Neuronal stem cell (in vitro differentiated cells): ENCODE measurements around the gene S100P.

Experiments
- DNase-seq: peaks from one replicate; pipeline ENCODE4 v3.0.0-alpha.2; 2013; ENCODE audit warnings: low spot score
- H2AFZ ChIP-seq: one replicate; pipeline ENCODE4 v1.6.1; 2013; ENCODE audit warnings: mild to moderate bottlenecking, low read length, inconsistent platforms
- H2AK5ac ChIP-seq: 2 replicates; pipeline ENCODE4 v1.6.1; 2013; ENCODE audit warnings: low read depth, mild to moderate bottlenecking, inconsistent platforms, low read length, moderate library complexity, mixed read lengths
- H2BK120ac ChIP-seq: 2 replicates; pipeline ENCODE4 v1.6.1; 2013; ENCODE audit warnings: low read depth, mild to moderate bottlenecking, inconsistent platforms, low read length, moderate library complexity, mixed read lengths
- H2BK12ac ChIP-seq: one replicate; pipeline ENCODE4 v1.6.1; 2013; ENCODE audit warnings: low read length, inconsistent platforms
- H2BK15ac ChIP-seq: 2 replicates; pipeline ENCODE4 v1.6.1; 2013; ENCODE audit warnings: mild to moderate bottlenecking, low read length, inconsistent platforms, mixed read lengths
- H2BK5ac ChIP-seq: one replicate; pipeline ENCODE4 v1.6.1; 2013; ENCODE audit warnings: inconsistent platforms, mild to moderate bottlenecking, low read length, moderate library complexity
- H3K14ac ChIP-seq: one replicate; pipeline ENCODE4 v1.6.1; 2013; ENCODE audit warnings: low read length, inconsistent platforms
- H3K18ac ChIP-seq: 2 replicates; pipeline ENCODE4 v1.6.1; 2013; ENCODE audit warnings: low read length, inconsistent platforms
- H3K23ac ChIP-seq: 2 replicates; pipeline ENCODE4 v1.6.1; 2013; ENCODE audit warnings: low read depth, mild to moderate bottlenecking, mixed read lengths, low read length, inconsistent platforms; ENCODE audit not compliant: poor library complexity
- H3K27ac ChIP-seq: replicated peaks from 3 replicates; pipeline ENCODE4 v1.5.1; 2013; ENCODE audit warnings: low read length, inconsistent platforms
- H3K27me3 ChIP-seq, 3 experiments: 2 replicates each; pipeline ENCODE4 v1.6.1; 2013; ENCODE audit warnings: low read length in 3 of 3, mild to moderate bottlenecking in 2 of 3, inconsistent platforms in 1 of 3, low read depth in 1 of 3, mixed read lengths in 1 of 3, moderate library complexity in 1 of 3; ENCODE audit not compliant: control insufficient read depth in 3 of 3, insufficient read depth in 3 of 3
- H3K36me3 ChIP-seq, 2 donors: replicated peaks in 1 of 2; 2 replicates each; pipeline ENCODE4 v1.6.1; 2013; ENCODE audit warnings: low read length in 2 of 2; ENCODE audit not compliant: control insufficient read depth in 2 of 2, insufficient read depth in 2 of 2
- H3K4ac ChIP-seq: 2 replicates; pipeline ENCODE4 v1.6.1; 2013; ENCODE audit warnings: inconsistent platforms, mild to moderate bottlenecking, low read length, moderate library complexity
- H3K4me1 ChIP-seq, 2 donors: 1 replicate in 1 of 2; 2 replicates in 1 of 2; pipeline ENCODE4 v1.6.1; 2013; ENCODE audit warnings: low read length in 2 of 2, low read depth in 1 of 2; ENCODE audit not compliant: control insufficient read depth in 2 of 2, insufficient read depth in 1 of 2
- H3K4me2 ChIP-seq: one replicate; pipeline ENCODE4 v1.6.1; 2013; ENCODE audit warnings: mild to moderate bottlenecking, low read length, inconsistent platforms; ENCODE audit not compliant: insufficient read depth, poor library complexity, severe bottlenecking
- H3K4me3 ChIP-seq, 2 donors: 2 replicates each; pipeline ENCODE4 v1.5.1; 2013; ENCODE audit warnings: low read length in 2 of 2, mild to moderate bottlenecking in 2 of 2, inconsistent platforms in 1 of 2, moderate library complexity in 1 of 2
- H3K79me1 ChIP-seq: one replicate; pipeline ENCODE4 v1.6.1; 2013; ENCODE audit warnings: low read depth, mild to moderate bottlenecking, inconsistent platforms, low read length, moderate library complexity
- H3K9ac ChIP-seq: one replicate; pipeline ENCODE4 v1.6.1; 2013; ENCODE audit warnings: mild to moderate bottlenecking, low read depth, low read length, inconsistent platforms; ENCODE audit not compliant: poor library complexity
- H3K9me3 ChIP-seq, 2 donors: replicated peaks in 1 of 2; 2 replicates each; pipeline versions ENCODE3 to v1.6.1; 2013; ENCODE audit warnings: low read length in 2 of 2, mild to moderate bottlenecking in 2 of 2, inconsistent platforms in 1 of 2, low read depth in 1 of 2, mixed read lengths in 1 of 2, moderate library complexity in 1 of 2; ENCODE audit not compliant: control insufficient read depth in 2 of 2, insufficient read depth in 1 of 2
- H4K8ac ChIP-seq: one replicate; pipeline ENCODE4 v1.6.1; 2013; ENCODE audit warnings: low read depth, mild to moderate bottlenecking, inconsistent platforms, low read length, moderate library complexity
- H4K91ac ChIP-seq: one replicate; pipeline ENCODE4 v1.6.1; 2013; ENCODE audit warnings: low read length, low read depth, mild to moderate bottlenecking, inconsistent platforms; ENCODE audit not compliant: poor library complexity
- WGBS, 2 donors: extraction: QIAGEN DNeasy Blood & Tissue Kit; methylation state at CpG; one replicate each; pipeline ENCODE4 v1.1.7; 2013; ENCODE audit warnings: missing lambda C conversion rate in 2 of 2, mixed read lengths in 1 of 2; ENCODE audit not compliant: insufficient read length in 2 of 2, insufficient replicate concordance in 1 of 2; ENCODE audit errors: extremely low coverage in 2 of 2; 5-methylcytosine and 5-hydroxymethylcytosine counted together

S100P gene

DNA sequence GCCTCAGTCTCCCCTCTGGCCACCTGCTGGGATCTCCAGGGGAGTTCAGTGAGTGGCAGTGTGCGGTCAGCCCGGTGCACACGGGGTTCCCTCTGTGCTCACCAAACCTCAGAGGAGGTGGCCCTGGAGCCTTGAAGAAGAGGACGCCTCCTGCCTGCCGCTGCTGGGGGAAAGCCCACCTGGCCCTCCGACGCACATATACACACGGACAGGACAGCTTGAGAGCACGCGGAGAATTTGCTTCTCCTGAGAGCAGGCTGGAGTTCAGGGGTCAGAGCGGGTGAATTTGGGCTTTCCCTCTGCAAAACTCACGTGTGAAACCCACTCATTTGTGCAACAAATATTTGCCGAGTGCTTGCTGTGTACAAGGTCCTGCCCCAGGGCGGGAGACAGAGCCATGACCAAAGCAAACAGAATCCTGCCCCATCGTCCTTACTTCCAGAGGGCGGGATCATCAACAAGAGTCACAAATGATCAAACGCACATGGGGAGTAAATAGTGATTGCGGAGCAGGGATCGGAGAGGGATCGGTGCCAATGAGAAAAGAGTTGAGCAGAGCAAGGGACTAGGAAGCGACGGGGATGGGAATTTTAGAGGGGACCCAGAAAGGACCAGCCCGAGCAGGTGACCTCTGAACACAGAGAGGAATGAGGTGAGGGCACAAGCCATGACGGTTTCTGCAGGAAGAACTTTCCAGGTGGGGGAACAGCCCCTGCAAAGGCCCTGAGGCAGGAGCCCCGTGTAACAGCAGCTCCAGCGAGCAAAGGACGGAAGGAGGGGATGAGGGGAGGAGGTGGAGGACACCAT is 39.9 kb downstream of the S100P start:
- H3K9me3 ChIP-seq, result no peaks in the 10 kb centered on the region
- no peak for DNase-seq
- WGBS, 2 donors, result no CpG with 5 or more reads among the region's 27 CpGs

DNA sequence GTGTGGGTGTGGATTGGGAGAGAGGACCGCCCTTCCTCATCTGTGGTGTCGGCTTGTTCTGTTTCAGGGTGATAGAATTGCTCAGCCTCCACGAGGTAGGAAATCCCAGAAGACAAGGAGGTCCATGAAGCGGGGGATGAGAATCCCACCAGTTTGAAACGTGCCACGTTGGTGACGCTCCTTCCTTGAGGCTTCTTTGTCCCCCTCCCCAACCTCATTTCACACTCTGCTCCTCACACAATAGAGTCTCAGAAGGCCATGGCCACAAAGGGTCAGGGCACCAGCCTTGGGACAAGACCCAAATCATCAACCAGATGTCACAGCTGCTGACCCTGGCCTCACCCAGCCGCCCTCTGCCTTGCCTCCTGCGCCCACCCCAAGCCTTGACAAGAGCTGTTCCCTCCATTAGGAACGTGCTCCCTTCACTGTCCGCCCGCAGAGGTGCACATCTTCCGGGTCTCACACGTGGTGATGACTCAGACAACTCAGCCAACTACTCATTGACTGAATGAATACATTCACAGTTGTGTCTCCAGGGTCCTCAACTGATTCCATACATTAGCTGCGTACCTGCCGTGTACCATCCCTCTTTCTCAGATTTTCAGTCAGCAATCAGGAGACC is 40.6 kb downstream of the S100P start:
- WGBS, 2 donors, result no CpG with 5 or more reads among the region's 16 CpGs

More for the DNA sequence above, 39.9 kb downstream of the S100P start:
- H4K91ac ChIP-seq, result no peak overlapping the region
- H2BK120ac ChIP-seq, result peak overlapping the region; percentile 26
- peak overlapping the region; percentile 64 for H2BK15ac ChIP-seq
- H2AFZ ChIP-seq, result no peak overlapping the region
- H2AK5ac ChIP-seq, result peak overlapping the region; percentile 84
- no peaks in the 10 kb centered on the region for H3K36me3 ChIP-seq
- no peak overlapping the region for H2BK5ac ChIP-seq
- no peak overlapping the region for H3K27ac ChIP-seq
- peaks cover 0 to 8% of the 10 kb centered on the region in 2 donors for H3K4me1 ChIP-seq
- peak overlapping the region; percentile 49 for H3K14ac ChIP-seq
- H3K18ac ChIP-seq, result peak overlapping the region; percentile 53
- H3K79me1 ChIP-seq, result no peaks in the 10 kb centered on the region
- peak overlapping the region; percentile 40 for H3K23ac ChIP-seq
- peak overlapping the region; percentile 31 for H4K8ac ChIP-seq
- no peak overlapping the region for H3K4ac ChIP-seq
- peak overlapping the region; percentile 51 for H2BK12ac ChIP-seq
- H3K9ac ChIP-seq, result no peak overlapping the region
- H3K27me3 ChIP-seq, result peaks cover 0 to 3% (median 0%) of the 10 kb centered on the region in 3 experiments
- no peak overlapping the region for H3K4me2 ChIP-seq
- H3K4me3 ChIP-seq, result no peak overlapping the region

DNA sequence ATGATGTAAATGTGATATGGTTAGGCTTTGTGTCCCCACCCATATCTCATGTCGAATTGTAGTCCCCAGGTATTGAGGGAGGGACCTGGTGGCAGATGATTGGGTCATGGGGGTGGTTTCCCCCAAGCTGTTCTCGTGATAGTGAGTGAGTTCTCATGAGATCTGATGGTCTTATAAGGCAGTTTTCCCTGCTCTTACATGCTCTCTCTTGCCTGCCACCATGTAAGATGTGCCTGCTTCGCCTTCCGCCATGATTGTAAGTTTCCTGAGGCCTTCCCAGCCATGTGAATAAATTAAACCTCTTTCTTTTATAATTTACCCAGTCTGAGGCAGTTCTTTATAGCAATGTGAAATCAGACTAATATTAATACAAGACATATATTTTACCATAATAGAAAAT is 46.2 kb downstream of the S100P start:
- Histone ChIP-seq H2BK120ac (no peak overlapping the region), H3K14ac (no peak overlapping the region), H2AK5ac (no peak overlapping the region), H4K8ac (no peak overlapping the region), H3K27me3 (no peaks in the 10 kb centered on the region), H4K91ac (no peak overlapping the region), H3K4me2 (no peak overlapping the region), H3K9me3 (no peaks in the 10 kb centered on the region), H2BK5ac (no peak overlapping the region), H3K27ac (no peak overlapping the region), H2BK15ac (no peak overlapping the region), H3K4me3 (no peak overlapping the region), H2AFZ (no peak overlapping the region), H3K79me1 (no peaks in the 10 kb centered on the region), H3K36me3 (no peaks in the 10 kb centered on the region), H3K9ac (no peak overlapping the region), H2BK12ac (no peak overlapping the region), H3K4ac (no peak overlapping the region), H3K18ac (no peak overlapping the region), H3K23ac (no peak overlapping the region), H3K4me1 (no peaks in the 10 kb centered on the region)
- DNase-seq, result no peak
- WGBS, 2 donors, result no CpG with 5 or more reads among the region's 4 CpGs

More for the DNA sequence above, 40.6 kb downstream of the S100P start:
- Histone ChIP-seq H3K4me1 (peaks cover 0 to 6% of the 10 kb centered on the region in 2 donors), H3K9me3 (no peaks in the 10 kb centered on the region), H3K18ac (peak overlapping the region; percentile 53), H3K27me3 (peaks cover 0 to 3% (median 0%) of the 10 kb centered on the region in 3 experiments), H2BK12ac (peak overlapping the region; percentile 51), H3K23ac (peak overlapping the region; percentile 10), H4K91ac (no peak overlapping the region), H3K79me1 (no peaks in the 10 kb centered on the region), H3K9ac (no peak overlapping the region), H3K4me2 (no peak overlapping the region), H2BK120ac (no peak overlapping the region), H2BK5ac (no peak overlapping the region), H3K14ac (peak overlapping the region; percentile 49), H4K8ac (peak overlapping the region; percentile 31), H3K4ac (no peak overlapping the region), H2AK5ac (peak overlapping the region; percentile 84), H3K4me3 (no peak overlapping the region), H2AFZ (no peak overlapping the region), H2BK15ac (peak overlapping the region; percentile 64), H3K36me3 (no peaks in the 10 kb centered on the region), H3K27ac (no peak overlapping the region)
- DNase-seq, result no peak

DNA sequence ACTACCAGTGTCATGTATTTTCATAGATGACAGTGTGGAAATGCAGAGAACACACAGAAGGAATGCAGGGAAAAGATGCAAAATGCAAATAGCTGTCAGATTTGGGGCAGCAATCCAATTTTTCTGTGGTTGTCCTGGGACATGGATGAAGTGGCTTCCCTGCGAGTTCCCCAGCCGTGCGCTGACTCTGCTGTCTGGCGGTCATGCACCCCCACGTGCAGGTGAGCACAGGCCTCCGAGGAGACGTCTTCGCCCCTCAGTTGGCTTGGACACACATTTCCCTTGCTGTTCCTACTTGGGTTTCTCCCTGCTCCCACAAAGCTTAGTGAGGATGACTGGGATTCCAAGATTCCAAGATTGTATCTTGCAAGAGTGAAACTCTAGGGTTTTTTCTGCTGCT is 46.7 kb downstream of the S100P start:
- no peak for DNase-seq
- no peaks in the 10 kb centered on the region for H3K27me3 ChIP-seq
- no peak overlapping the region for H2AK5ac ChIP-seq
- no peak overlapping the region for H3K27ac ChIP-seq
- H3K9me3 ChIP-seq, result no peaks in the 10 kb centered on the region
- H3K79me1 ChIP-seq, result no peaks in the 10 kb centered on the region
- WGBS, 2 donors, result no CpG with 5 or more reads among the region's 8 CpGs
- H3K4ac ChIP-seq, result peak overlapping the region; percentile 13
- H3K14ac ChIP-seq, result no peak overlapping the region
- H3K36me3 ChIP-seq, result no peaks in the 10 kb centered on the region
- no peak overlapping the region for H3K4me2 ChIP-seq
- H3K9ac ChIP-seq, result no peak overlapping the region
- no peak overlapping the region for H2BK15ac ChIP-seq
- H2AFZ ChIP-seq, result no peak overlapping the region
- no peak overlapping the region for H2BK120ac ChIP-seq
- H3K23ac ChIP-seq, result no peak overlapping the region
- no peak overlapping the region for H3K4me3 ChIP-seq
- no peak overlapping the region for H3K18ac ChIP-seq
- H2BK12ac ChIP-seq, result no peak overlapping the region
- no peak overlapping the region for H2BK5ac ChIP-seq
- no peak overlapping the region for H4K8ac ChIP-seq
- no peak overlapping the region for H4K91ac ChIP-seq
- H3K4me1 ChIP-seq, result no peaks in the 10 kb centered on the region
